Testis (tissue), 2 donors: Measurements from ENCODE around the gene PLPPR2.

Experiments used
- CTCF ChIP-seq, 3 experiments: fragments of 450-650 bp in 2 of 3; fragments of 200-600 bp in 1 of 3; sonication (generic) in 1 of 3; IDR thresholded peaks; one replicate each; pipeline ENCODE4 v1.5.1; 2016 to 2019; ENCODE audit warnings: antibody characterized with exemption in 3 of 3, mild to moderate bottlenecking in 2 of 3, moderate library complexity in 1 of 3
- POLR2A ChIP-seq: fragments of 450-650 bp; IDR thresholded peaks from one replicate; pipeline ENCODE4 v1.6.1; 2017; ENCODE audit warnings: antibody characterized with exemption, mild to moderate bottlenecking, moderate library complexity

GRCh38 chr19:11364296-11364904, 9.2 kb downstream of the PLPPR2 start:
- no peak for TF ChIP-seq CTCF (IDR thresholded peaks at IDR 0.05)
- no peak for TF ChIP-seq POLR2A
